ENCODE measurements around the gene FAM161B.
"Not testable (repeated sequence)": the region's sequence is repeated elsewhere in the genome, so short reads cannot be mapped to it uniquely, and the experiment has no call there.

FAM161B gene

DNA sequence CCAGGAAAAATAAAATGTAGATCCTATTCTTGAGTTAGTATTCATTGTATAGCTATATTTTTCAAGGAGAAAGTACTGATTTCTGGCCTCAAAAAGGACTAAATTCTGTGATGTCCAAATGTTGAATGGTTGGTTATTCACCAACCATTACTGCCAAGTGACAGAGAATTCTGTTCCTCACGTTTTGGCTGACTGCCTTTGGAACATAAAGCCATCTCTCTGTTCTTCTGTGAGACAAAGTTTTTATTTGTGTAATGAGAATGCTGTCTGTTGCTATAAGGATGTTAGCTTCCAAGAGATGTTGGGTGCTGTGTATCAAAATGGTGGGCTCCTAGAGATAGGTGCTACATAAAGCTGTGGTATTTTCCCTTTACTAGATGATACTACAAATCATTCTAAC is 54.0 kb downstream of the FAM161B start:
- no peak for DNase-seq (ENCODE audit: low read depth)
- H3K4me3 ChIP-seq (ENCODE audit: control insufficient read depth, low read depth, low read length), result no peak overlapping the region
- TF ChIP-seq, protein P1, sequence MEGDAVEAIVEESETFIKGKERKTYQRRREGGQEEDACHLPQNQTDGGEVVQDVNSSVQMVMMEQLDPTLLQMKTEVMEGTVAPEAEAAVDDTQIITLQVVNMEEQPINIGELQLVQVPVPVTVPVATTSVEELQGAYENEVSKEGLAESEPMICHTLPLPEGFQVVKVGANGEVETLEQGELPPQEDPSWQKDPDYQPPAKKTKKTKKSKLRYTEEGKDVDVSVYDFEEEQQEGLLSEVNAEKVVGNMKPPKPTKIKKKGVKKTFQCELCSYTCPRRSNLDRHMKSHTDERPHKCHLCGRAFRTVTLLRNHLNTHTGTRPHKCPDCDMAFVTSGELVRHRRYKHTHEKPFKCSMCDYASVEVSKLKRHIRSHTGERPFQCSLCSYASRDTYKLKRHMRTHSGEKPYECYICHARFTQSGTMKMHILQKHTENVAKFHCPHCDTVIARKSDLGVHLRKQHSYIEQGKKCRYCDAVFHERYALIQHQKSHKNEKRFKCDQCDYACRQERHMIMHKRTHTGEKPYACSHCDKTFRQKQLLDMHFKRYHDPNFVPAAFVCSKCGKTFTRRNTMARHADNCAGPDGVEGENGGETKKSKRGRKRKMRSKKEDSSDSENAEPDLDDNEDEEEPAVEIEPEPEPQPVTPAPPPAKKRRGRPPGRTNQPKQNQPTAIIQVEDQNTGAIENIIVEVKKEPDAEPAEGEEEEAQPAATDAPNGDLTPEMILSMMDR (IDR thresholded peaks at IDR 0.05; ENCODE audit: control insufficient read depth, insufficient read depth, low read depth, low read length, missing control alignments), result no peak

DNA sequence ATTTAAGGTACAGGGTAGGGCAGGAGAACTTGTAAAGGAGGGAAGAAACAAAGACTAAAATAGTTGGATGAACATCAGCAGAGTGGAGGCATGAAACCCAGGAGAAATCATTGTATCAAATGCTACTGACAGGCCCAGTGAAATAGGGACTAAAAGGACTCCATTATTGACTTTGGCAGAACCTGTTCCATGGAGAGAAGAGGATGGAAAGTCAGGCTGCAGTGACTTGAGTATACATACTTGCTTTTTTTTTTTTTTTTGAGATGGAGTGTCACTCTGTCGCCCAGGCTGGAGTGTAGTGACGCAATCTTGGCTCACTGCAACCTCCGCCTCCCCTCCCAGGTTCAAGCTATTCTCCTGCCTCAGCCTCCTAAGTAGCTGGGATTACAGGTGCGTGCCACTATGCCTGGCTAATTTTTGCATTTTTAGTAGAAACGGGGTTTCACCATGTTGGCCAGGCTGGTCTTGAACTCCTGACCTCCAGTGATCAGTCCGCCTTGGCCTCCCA is 55.7 kb downstream of the FAM161B start:
- DNase-seq (ENCODE audit: low read depth); H3K4me3 ChIP-seq (ENCODE audit: control insufficient read depth, low read depth, low read length): not testable (repeated sequence)

DNA sequence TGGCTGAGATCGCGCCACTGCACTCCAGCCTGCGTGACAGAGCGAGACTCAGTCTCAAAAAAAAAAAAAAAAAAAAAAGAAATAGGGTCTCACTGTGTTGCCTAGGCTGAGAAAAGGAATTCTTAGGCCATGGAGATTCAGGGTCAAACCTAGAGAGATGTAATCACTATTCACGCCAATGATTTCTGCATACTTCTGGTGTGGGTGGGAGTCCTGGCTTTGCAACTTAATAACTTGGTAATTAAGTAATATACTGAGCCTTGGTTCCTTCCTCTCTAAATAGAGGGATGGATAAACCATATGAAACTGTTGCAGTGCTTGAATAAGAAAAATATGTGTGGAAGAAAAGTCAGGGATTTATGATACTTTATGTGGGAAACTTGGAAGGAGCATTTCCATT is 60.5 kb downstream of the FAM161B start:
- no peak for DNase-seq (ENCODE audit: low read depth)
- no peak overlapping the region for H3K4me3 ChIP-seq (ENCODE audit: control insufficient read depth, low read depth, low read length)
- TF ChIP-seq, protein P1 (IDR thresholded peaks at IDR 0.05; ENCODE audit: control insufficient read depth, insufficient read depth, low read depth, low read length, missing control alignments), result no peak

DNA sequence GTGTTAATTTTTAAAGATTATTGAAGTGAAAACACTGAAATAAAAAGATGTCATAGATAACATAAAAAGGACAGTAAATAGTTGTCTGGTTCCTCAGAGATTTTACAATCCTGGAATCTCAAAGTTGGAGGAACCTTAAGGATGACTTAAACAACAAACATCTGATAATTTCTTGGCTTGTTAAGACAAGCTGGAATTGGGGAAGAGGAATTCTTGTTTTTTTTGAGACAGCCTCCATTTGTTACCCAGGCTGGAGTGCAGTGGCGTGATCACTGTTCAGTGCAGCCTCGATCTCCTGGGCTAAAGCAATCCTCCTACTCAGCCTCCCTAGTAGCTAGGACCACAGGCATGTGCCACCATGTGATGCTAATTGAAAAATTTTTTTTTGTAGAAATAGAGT is 60.9 kb downstream of the FAM161B start:
- no peak overlapping the region for H3K4me3 ChIP-seq (ENCODE audit: control insufficient read depth, low read depth, low read length)
- peak; percentile 42 for DNase-seq (ENCODE audit: low read depth)
- TF ChIP-seq, protein P1 (IDR thresholded peaks at IDR 0.05; ENCODE audit: control insufficient read depth, insufficient read depth, low read depth, low read length, missing control alignments), result no peak

DNA sequence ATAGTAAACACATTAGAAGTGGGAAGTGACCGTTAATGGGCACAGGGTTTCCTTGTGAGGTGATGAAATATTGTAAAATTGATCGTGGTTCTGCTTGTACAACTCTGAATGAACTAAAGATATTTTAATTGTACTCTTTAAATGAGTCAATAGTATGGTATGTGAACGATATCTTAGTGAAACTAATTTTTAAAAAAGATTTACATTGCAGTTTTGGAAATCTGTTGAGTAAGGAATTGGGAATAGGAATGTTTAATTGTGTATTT is 61.5 kb downstream of the FAM161B start:
- peak overlapping the region; percentile 77 for H3K4me3 ChIP-seq (ENCODE audit: control insufficient read depth, low read depth, low read length)

DNA sequence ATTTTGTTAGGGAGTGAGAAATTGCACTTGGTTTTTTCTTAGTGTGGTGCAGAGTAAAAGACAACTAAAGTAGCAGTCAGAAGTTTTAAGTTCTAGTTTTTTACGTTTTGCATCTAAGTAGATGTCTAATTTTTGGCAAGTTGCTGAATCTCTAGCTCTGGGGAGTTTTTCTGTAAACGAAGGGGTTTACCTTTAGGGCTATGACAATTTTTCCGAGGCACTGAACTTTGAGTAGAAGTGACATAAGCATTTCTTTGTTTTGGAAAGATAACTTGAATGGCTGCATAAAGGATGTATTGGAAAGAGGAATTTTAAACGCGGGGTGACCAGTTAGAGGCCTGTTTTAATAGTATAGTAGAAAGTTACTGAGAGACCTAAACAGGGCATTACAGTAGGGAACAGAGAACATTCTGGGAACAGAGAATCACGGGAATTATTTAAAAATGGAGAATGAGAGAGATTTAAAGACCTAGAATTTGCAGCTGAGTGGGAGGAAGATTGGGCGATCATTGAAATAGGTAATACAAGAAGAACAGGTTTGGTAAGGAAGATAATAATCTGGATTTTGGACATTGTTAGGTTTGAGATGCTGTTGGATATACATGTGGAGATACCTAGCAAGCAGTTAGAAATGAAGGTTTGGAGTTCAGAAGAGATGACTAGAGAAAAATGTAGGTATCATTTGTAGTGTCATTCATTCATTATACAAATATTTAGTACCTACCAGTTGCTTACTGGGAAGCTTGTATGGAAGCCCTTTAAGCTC is 62.0 kb downstream of the FAM161B start:
- DNase-seq (ENCODE audit: low read depth), result no peak
- TF ChIP-seq, protein P1 (IDR thresholded peaks at IDR 0.05; ENCODE audit: control insufficient read depth, insufficient read depth, low read depth, low read length, missing control alignments), result no peak
- H3K4me3 ChIP-seq (ENCODE audit: control insufficient read depth, low read depth, low read length), result peak overlapping the region; percentile 77

More for the DNA sequence above, 61.5 kb downstream of the FAM161B start:
- TF ChIP-seq, protein P1 (IDR thresholded peaks at IDR 0.05; ENCODE audit: control insufficient read depth, insufficient read depth, low read depth, low read length, missing control alignments), result no peak
- no peak for DNase-seq (ENCODE audit: low read depth)

DNA sequence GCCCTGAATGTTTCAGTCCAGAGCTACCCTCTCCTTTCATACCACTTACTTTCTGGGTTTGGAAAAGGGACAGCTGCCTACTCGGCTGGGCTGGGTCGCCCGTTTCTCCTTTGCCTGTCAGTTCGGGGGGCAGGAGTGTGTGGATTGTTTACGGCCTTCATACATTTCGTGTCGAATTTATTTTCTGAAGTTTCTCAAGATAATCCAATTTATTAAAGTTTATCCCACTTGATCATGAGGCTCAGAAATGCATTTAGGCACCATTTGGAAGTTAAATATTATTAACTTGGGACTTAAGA is 62.6 kb downstream of the FAM161B start:
- no peak for DNase-seq (ENCODE audit: low read depth)
- TF ChIP-seq, protein P1 (IDR thresholded peaks at IDR 0.05; ENCODE audit: control insufficient read depth, insufficient read depth, low read depth, low read length, missing control alignments), result no peak
- H3K4me3 ChIP-seq (ENCODE audit: control insufficient read depth, low read depth, low read length), result peak overlapping the region; percentile 77

Measured in AG09309 (cell line).